SK-N-SH (cell line): ENCODE measurements around the gene ADK. TPM values are rescaled to one million over a fixed set of nuclear protein-coding genes. Genes with fewer than 3 reads are reported as not detected.

Source experiments
- CTCF ChIA-PET: fragments of 300-600, 350-600 bp; formaldehyde crosslinking; extraction: SDS; loops from one replicate; lab custom pipeline; 2021; lab: Yijun Ruan, JAX
- POLR2A ChIA-PET: fragments of 350-600 bp; sonication (Branson Sonifier 250); formaldehyde crosslinking; extraction: SDS; loops from one replicate; lab custom pipeline; 2020; ENCODE audit warnings: antibody characterized with exemption, inconsistent platforms; lab: Yijun Ruan, JAX
- DNase-seq: peaks from one replicate; pipeline ENCODE4 v3.0.0; 2012
- H2AFZ ChIP-seq: fragments of 200-600 bp; sonication (generic); 2 replicates; pipeline ENCODE4 v1.8.1; 2016; ENCODE audit warnings: antibody characterized with exemption, mild to moderate bottlenecking, low read depth
- H3F3A ChIP-seq: fragments of 200-600 bp; sonication (generic); replicated peaks from 2 replicates; pipeline ENCODE3; 2016; ENCODE audit warnings: antibody characterized with exemption, mild to moderate bottlenecking; ENCODE audit not compliant: insufficient read depth
- H3K27ac ChIP-seq, 2 experiments: fragments of 200-500 bp in 1 of 2; fragments of 200-600 bp in 1 of 2; sonication (Bioruptor generic) in 1 of 2; sonication (generic), shearing (Covaris generic) in 1 of 2; 2 replicates each; pipeline versions ENCODE4 v1.5.1 to v1.6.1; 2014 to 2016; ENCODE audit warnings: low read depth in 2 of 2, inconsistent platforms in 1 of 2, low read length in 1 of 2, mild to moderate bottlenecking in 1 of 2, mixed read lengths in 1 of 2
- H3K27me3 ChIP-seq: fragments of 200-600 bp; sonication (generic), shearing (Covaris generic); 2 replicates; pipeline ENCODE4 v1.6.1; 2016; ENCODE audit warnings: mixed run types; ENCODE audit not compliant: insufficient read depth
- H3K36me3 ChIP-seq, 2 experiments: fragments of 200-500 bp in 1 of 2; fragments of 200-600 bp in 1 of 2; sonication (Bioruptor generic) in 1 of 2; sonication (generic) in 1 of 2; replicated peaks in 1 of 2; 2 replicates each; pipeline versions ENCODE3 to v1.5.1; 2014 to 2016; ENCODE audit warnings: low read length in 1 of 2, mild to moderate bottlenecking in 1 of 2; ENCODE audit not compliant: insufficient read depth in 2 of 2, control insufficient read depth in 1 of 2
- H3K4me1 ChIP-seq, 2 experiments: fragments of 200-500 bp in 1 of 2; fragments of 200-600 bp in 1 of 2; sonication (Bioruptor generic) in 1 of 2; sonication (generic), shearing (Covaris generic) in 1 of 2; 2 replicates each; pipeline versions ENCODE4 v1.5.1 to v1.6.1; 2014 to 2016; ENCODE audit warnings: low read depth in 1 of 2, low read length in 1 of 2, mixed run types in 1 of 2; ENCODE audit not compliant: insufficient read depth in 2 of 2, control insufficient read depth in 1 of 2
- H3K4me2 ChIP-seq: fragments of 200-600 bp; sonication (generic), shearing (Covaris generic); 2 replicates; pipeline ENCODE4 v1.6.1; 2017; ENCODE audit warnings: mixed run types
- H3K4me3 ChIP-seq, 2 experiments: fragments of 200-500 bp in 1 of 2; fragments of 200-600 bp in 1 of 2; sonication (Bioruptor generic) in 1 of 2; sonication (generic), shearing (Covaris generic) in 1 of 2; 2 replicates each; pipeline versions ENCODE4 v1.5.1 to v1.8.1; 2014 to 2016; ENCODE audit warnings: low read depth in 2 of 2, inconsistent platforms in 1 of 2, low read length in 1 of 2, mild to moderate bottlenecking in 1 of 2, mixed read lengths in 1 of 2, moderate library complexity in 1 of 2
- H3K79me2 ChIP-seq: fragments of 200-600 bp; sonication (generic); 2 replicates; pipeline ENCODE4 v1.8.1; 2017; ENCODE audit warnings: mild to moderate bottlenecking; ENCODE audit not compliant: insufficient read depth
- H3K9ac ChIP-seq: fragments of 200-600 bp; sonication (generic); 2 replicates; pipeline ENCODE4 v1.6.1; 2017; ENCODE audit warnings: mixed run types
- H3K9me2 ChIP-seq: fragments of 200-600 bp; sonication (generic); 2 replicates; pipeline ENCODE4 v1.6.1; 2017; ENCODE audit warnings: mixed run types
- H3K9me3 ChIP-seq: fragments of 200-600 bp; sonication (generic); 2 replicates; pipeline ENCODE4 v1.6.1; 2017; ENCODE audit warnings: mixed run types, mild to moderate bottlenecking, moderate library complexity
- H4K20me1 ChIP-seq: fragments of 200-600 bp; sonication (generic); 2 replicates; pipeline ENCODE4 v1.6.1; 2017; ENCODE audit warnings: mild to moderate bottlenecking, mixed run types; ENCODE audit not compliant: insufficient read depth
- CHD2 ChIP-seq: fragments of 150-350 bp; IDR thresholded peaks from 2 replicates; pipeline ENCODE4 v1.6.1; 2018; ENCODE audit warnings: low read length; ENCODE audit not compliant: partially characterized antibody
- EZH2phosphoT487 ChIP-seq: fragments of 200-600 bp; sonication (generic); IDR thresholded peaks from 2 replicates; pipeline ENCODE4 v1.6.1; 2017; ENCODE audit warnings: low read depth, mixed run types, mild to moderate bottlenecking, antibody characterized with exemption, moderate library complexity, borderline replicate concordance
- FOSL2 ChIP-seq: IDR thresholded peaks from 2 replicates; pipeline ENCODE4 v1.4.0; 2012; ENCODE audit warnings: low read depth, mild to moderate bottlenecking, moderate library complexity, borderline replicate concordance
- FOXJ3 ChIP-seq: sonication (generic); formaldehyde crosslinking; IDR thresholded peaks from 2 replicates; pipeline ENCODE4 v1.5.1; 2020; ENCODE audit warnings: mild to moderate bottlenecking, missing genetic modification reagents
- GATA2 ChIP-seq: sonication (generic); formaldehyde crosslinking; IDR thresholded peaks from 2 replicates; pipeline ENCODE4 v1.5.0; 2020; ENCODE audit warnings: mild to moderate bottlenecking, missing genetic modification reagents
- JUND ChIP-seq: IDR thresholded peaks from 2 replicates; pipeline ENCODE4 v1.4.0; 2012
- NFIC ChIP-seq: IDR thresholded peaks from 2 replicates; pipeline ENCODE4 v1.4.0; 2012; ENCODE audit warnings: borderline replicate concordance
- NRF1 ChIP-seq: IDR thresholded peaks from 2 replicates; pipeline ENCODE4 v1.6.1; 2012; ENCODE audit warnings: low read depth, mild to moderate bottlenecking, low read length
- POLR2AphosphoS5 ChIP-seq: IDR thresholded peaks from 2 replicates; pipeline ENCODE4 v1.6.1; 2012; ENCODE audit warnings: low read depth, low read length
- RFX5 ChIP-seq: IDR thresholded peaks from 2 replicates; pipeline ENCODE4 v1.6.1; 2012; ENCODE audit warnings: mild to moderate bottlenecking, improper control_type of control experiment, low read length
- SIN3A ChIP-seq: IDR thresholded peaks from 2 replicates; pipeline ENCODE4 v1.6.1; 2012; ENCODE audit warnings: low read depth, mild to moderate bottlenecking, low read length, moderate library complexity, borderline replicate concordance
- TCF12 ChIP-seq: IDR thresholded peaks from 2 replicates; pipeline ENCODE4 v1.4.0; 2012
- TEAD4 ChIP-seq: IDR thresholded peaks from 2 replicates; pipeline ENCODE4 v1.4.0; 2012; ENCODE audit warnings: mild to moderate bottlenecking, borderline replicate concordance; ENCODE audit not compliant: insufficient read depth
- USF1 ChIP-seq: IDR thresholded peaks from 2 replicates; pipeline ENCODE4 v1.4.0; 2012; ENCODE audit warnings: low read depth, borderline replicate concordance
- YY1 ChIP-seq: IDR thresholded peaks from 2 replicates; pipeline ENCODE4 v1.4.0; 2012; ENCODE audit warnings: low read depth, mild to moderate bottlenecking
- ZBTB33 ChIP-seq: IDR thresholded peaks from 2 replicates; pipeline ENCODE4 v1.4.0; 2012; ENCODE audit warnings: low read depth, borderline replicate concordance
- WGBS: methylation state at CpG from one replicate; pipeline ENCODE4 v1.1.6; 2017; ENCODE audit warnings: low lambda C conversion rate; 5-methylcytosine and 5-hydroxymethylcytosine counted together
- polyA plus RNA-seq, 3 experiments: library from polyadenylated mRNA; depleted of rRNA; stranded (reverse); fragments of >200 nt; gene quantifications; 2 replicates each; pipeline ENCODE4 v1.2.3, GENCODE V29; 2012
- TF ChIP-seq, protein P1 (sequence below): fragments of 150-350 bp; IDR thresholded peaks from 2 replicates; pipeline ENCODE4 v1.6.1; 2016; ENCODE audit warnings: mild to moderate bottlenecking, low read depth, low read length
- TF ChIP-seq, protein P2 (sequence below): IDR thresholded peaks from 2 replicates; pipeline ENCODE4 v1.6.1; 2012; ENCODE audit warnings: mild to moderate bottlenecking, low read depth, low read length, moderate library complexity

The ADK gene
- polyA plus RNA-seq, 1 of the 3 experiments (the other 2 are of a cell fraction), result 25.1 TPM

DNA sequence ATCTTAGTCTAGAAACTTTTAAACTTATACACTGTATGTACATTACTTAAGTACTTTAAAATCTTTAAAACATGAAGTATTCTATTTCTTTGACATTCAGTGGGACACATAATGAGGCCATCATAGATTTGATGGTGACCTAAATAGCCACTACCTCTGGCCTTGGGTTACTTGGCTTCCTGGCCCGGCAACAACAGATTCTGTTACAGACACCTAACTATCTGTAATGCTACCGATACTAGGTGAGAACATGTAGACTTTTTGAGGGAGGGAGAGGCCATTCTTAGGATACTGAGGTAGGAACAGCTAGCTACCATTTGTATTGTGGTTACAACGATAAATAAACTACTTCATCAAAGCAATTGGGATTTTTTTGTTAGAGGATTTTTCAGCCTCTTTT, 520.7 kb downstream of the ADK start:
- POLR2A ChIA-PET, result no interaction called here
- no peaks in the 10 kb centered on the region for H3K27me3 ChIP-seq
- H3K27ac ChIP-seq, result no peak overlapping the region
- WGBS, result 74% methylated on average over 3 of the region's 3 CpGs
- peaks cover 0 to 34% of the 10 kb centered on the region in 2 experiments for H3K36me3 ChIP-seq
- H4K20me1 ChIP-seq, result no peaks in the 10 kb centered on the region
- H3K9me2 ChIP-seq, result no peaks in the 10 kb centered on the region
- no peak overlapping the region for H3K9ac ChIP-seq
- TF ChIP-seq TCF12, result no peak
- TF ChIP-seq NRF1, result no peak
- TF ChIP-seq YY1, result no peak
- TF ChIP-seq RFX5, result no peak
- no peak for TF ChIP-seq CHD2
- H3K4me3 ChIP-seq, result no peak overlapping the region
- H3K9me3 ChIP-seq, result no peaks in the 10 kb centered on the region
- CTCF ChIA-PET, result no interaction called here
- H3K4me1 ChIP-seq, result peaks cover 0 to 2% of the 10 kb centered on the region in 2 experiments; a peak in 1 of 4 replicates
- H3K79me2 ChIP-seq, result no peaks in the 10 kb centered on the region
- no peaks in the 10 kb centered on the region for H3F3A ChIP-seq
- DNase-seq, result no peak
- H3K4me2 ChIP-seq, result no peak overlapping the region
- H2AFZ ChIP-seq, result no peak overlapping the region

- Histone ChIP-seq H3F3A (no peaks in the 10 kb centered on the region), H3K4me2 (no peak overlapping the region), H4K20me1 (no peaks in the 10 kb centered on the region), H3K79me2 (no peaks in the 10 kb centered on the region), H3K9me3 (no peaks in the 10 kb centered on the region), H3K36me3 (peaks cover 0 to 34% of the 10 kb centered on the region in 2 experiments), H3K27ac (no peak overlapping the region), H3K27me3 (no peaks in the 10 kb centered on the region), H3K9ac (no peak overlapping the region), H3K4me3 (no peak overlapping the region), H3K4me1 (peaks cover 0 to 2% of the 10 kb centered on the region in 2 experiments; a peak in 1 of 4 replicates), H3K9me2 (no peaks in the 10 kb centered on the region), H2AFZ (no peak overlapping the region)
- no peak for DNase-seq
- CTCF ChIA-PET, result interaction anchor here (1.0 kb wide), 1 partner anchor 428 kb away, joined by 4 read pairs; no protein-coding TSS in a partner anchor
- POLR2A ChIA-PET, result no interaction called here
- TF ChIP-seq GATA2 (no peak), SIN3A (no peak), RFX5 (no peak), NFIC (no peak), USF1 (no peak), EZH2phosphoT487 (no peak), ZBTB33 (no peak), FOSL2 (no peak), FOXJ3 (no peak), NRF1 (no peak), JUND (no peak), TEAD4 (no peak), POLR2AphosphoS5 (no peak), YY1 (no peak)
- TF ChIP-seq, protein P1, sequence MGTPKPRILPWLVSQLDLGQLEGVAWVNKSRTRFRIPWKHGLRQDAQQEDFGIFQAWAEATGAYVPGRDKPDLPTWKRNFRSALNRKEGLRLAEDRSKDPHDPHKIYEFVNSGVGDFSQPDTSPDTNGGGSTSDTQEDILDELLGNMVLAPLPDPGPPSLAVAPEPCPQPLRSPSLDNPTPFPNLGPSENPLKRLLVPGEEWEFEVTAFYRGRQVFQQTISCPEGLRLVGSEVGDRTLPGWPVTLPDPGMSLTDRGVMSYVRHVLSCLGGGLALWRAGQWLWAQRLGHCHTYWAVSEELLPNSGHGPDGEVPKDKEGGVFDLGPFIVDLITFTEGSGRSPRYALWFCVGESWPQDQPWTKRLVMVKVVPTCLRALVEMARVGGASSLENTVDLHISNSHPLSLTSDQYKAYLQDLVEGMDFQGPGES, result no peak
- TF ChIP-seq, protein P2, sequence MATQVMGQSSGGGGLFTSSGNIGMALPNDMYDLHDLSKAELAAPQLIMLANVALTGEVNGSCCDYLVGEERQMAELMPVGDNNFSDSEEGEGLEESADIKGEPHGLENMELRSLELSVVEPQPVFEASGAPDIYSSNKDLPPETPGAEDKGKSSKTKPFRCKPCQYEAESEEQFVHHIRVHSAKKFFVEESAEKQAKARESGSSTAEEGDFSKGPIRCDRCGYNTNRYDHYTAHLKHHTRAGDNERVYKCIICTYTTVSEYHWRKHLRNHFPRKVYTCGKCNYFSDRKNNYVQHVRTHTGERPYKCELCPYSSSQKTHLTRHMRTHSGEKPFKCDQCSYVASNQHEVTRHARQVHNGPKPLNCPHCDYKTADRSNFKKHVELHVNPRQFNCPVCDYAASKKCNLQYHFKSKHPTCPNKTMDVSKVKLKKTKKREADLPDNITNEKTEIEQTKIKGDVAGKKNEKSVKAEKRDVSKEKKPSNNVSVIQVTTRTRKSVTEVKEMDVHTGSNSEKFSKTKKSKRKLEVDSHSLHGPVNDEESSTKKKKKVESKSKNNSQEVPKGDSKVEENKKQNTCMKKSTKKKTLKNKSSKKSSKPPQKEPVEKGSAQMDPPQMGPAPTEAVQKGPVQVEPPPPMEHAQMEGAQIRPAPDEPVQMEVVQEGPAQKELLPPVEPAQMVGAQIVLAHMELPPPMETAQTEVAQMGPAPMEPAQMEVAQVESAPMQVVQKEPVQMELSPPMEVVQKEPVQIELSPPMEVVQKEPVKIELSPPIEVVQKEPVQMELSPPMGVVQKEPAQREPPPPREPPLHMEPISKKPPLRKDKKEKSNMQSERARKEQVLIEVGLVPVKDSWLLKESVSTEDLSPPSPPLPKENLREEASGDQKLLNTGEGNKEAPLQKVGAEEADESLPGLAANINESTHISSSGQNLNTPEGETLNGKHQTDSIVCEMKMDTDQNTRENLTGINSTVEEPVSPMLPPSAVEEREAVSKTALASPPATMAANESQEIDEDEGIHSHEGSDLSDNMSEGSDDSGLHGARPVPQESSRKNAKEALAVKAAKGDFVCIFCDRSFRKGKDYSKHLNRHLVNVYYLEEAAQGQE, result no peak
These were observed 521.6 kb downstream of the ADK start for GRCh38 chr10:74672430-74673165.
